ENCODE results near the gene PPFIA4. TPM values are rescaled to one million over a fixed set of nuclear protein-coding genes. Genes with fewer than 3 reads are reported as not detected.

PPFIA4 gene
- total and polyA plus RNA-seq, 4 donors, result 0.30 to 5.1 (median 0.95) TPM

GRCh38 chr1:202987922-202988583 is 38.2 kb upstream of the PPFIA4 start:
- no peak for ATAC-seq (ENCODE audit: insufficient read depth, low FRiP score)

GRCh38 chr1:202989879-202990278 is 36.4 kb upstream of the PPFIA4 start:
- no peaks in the 10 kb centered on the region for H3K4me1 ChIP-seq (ENCODE audit: control insufficient read depth in 5 of 5, insufficient read depth in 5 of 5, low read length in 5 of 5)
- no peak for DNase-seq
- peaks cover 0 to 17% (median 4%) of the 10 kb centered on the region in 3 donors for H3K27me3 ChIP-seq (ENCODE audit: control insufficient read depth in 3 of 3, insufficient read depth in 3 of 3, low read length in 2 of 3)
- no peak for ATAC-seq (ENCODE audit: insufficient read depth, low FRiP score)
- no peak overlapping the region for H3K27ac ChIP-seq (ENCODE audit: low read depth in 1 of 2, low read length in 1 of 2)
- no peak overlapping the region for H3K9ac ChIP-seq (ENCODE audit: insufficient read depth in 1 of 2, low read length in 2 of 2)
- H3K4me3 ChIP-seq, result no peak overlapping the region
- no peaks in the 10 kb centered on the region for H3K9me3 ChIP-seq (ENCODE audit: control insufficient read depth in 4 of 4, insufficient read depth in 3 of 4, low read length in 3 of 4)
- no peak for TF ChIP-seq CTCF (IDR thresholded peaks at IDR 0.05; ENCODE audit: control extremely low read depth, extremely low read depth)
- no peaks in the 10 kb centered on the region for H3K36me3 ChIP-seq (ENCODE audit: control insufficient read depth in 4 of 4, insufficient read depth in 4 of 4, low read length in 4 of 4)
- WGBS, 2 donors, result 82 to 86% methylated on average over 2 of the region's 2 CpGs

More at GRCh38 chr1:202987922-202988583, 38.2 kb upstream of the PPFIA4 start:
- no peak for DNase-seq
- Histone ChIP-seq H3K4me3 (no peak overlapping the region), H3K27ac (ENCODE audit: low read depth in 1 of 2, low read length in 1 of 2) (no peak overlapping the region), H3K36me3 (ENCODE audit: control insufficient read depth in 4 of 4, insufficient read depth in 4 of 4, low read length in 4 of 4) (no peaks in the 10 kb centered on the region), H3K9ac (ENCODE audit: insufficient read depth in 1 of 2, low read length in 2 of 2) (no peak overlapping the region), H3K4me1 (ENCODE audit: control insufficient read depth in 5 of 5, insufficient read depth in 5 of 5, low read length in 5 of 5) (no peaks in the 10 kb centered on the region), H3K9me3 (ENCODE audit: control insufficient read depth in 4 of 4, insufficient read depth in 3 of 4, low read length in 3 of 4) (no peaks in the 10 kb centered on the region), H3K27me3 (ENCODE audit: control insufficient read depth in 3 of 3, insufficient read depth in 3 of 3, low read length in 2 of 3) (peaks cover 0 to 15% (median 4%) of the 10 kb centered on the region in 3 donors)
- WGBS, 2 donors, result 66 to 71% methylated on average over 5 of the region's 5 CpGs
- no peak for TF ChIP-seq CTCF (IDR thresholded peaks at IDR 0.05; ENCODE audit: control extremely low read depth, extremely low read depth)

- DNase-seq, result no peak
- no peaks in the 10 kb centered on the region for H3K9me3 ChIP-seq (ENCODE audit: control insufficient read depth in 4 of 4, insufficient read depth in 3 of 4, low read length in 3 of 4)
- no peak for ATAC-seq (ENCODE audit: insufficient read depth, low FRiP score)
Observed at GRCh38 chr1:202991112-202991511, 35.2 kb upstream of the PPFIA4 start.

More at GRCh38 chr1:202991112-202991511, 35.2 kb upstream of the PPFIA4 start:
- Histone ChIP-seq H3K9ac (ENCODE audit: insufficient read depth in 1 of 2, low read length in 2 of 2) (no peak overlapping the region), H3K36me3 (ENCODE audit: control insufficient read depth in 4 of 4, insufficient read depth in 4 of 4, low read length in 4 of 4) (no peaks in the 10 kb centered on the region), H3K4me1 (ENCODE audit: control insufficient read depth in 5 of 5, insufficient read depth in 5 of 5, low read length in 5 of 5) (no peaks in the 10 kb centered on the region), H3K27me3 (ENCODE audit: control insufficient read depth in 3 of 3, insufficient read depth in 3 of 3, low read length in 2 of 3) (peaks cover 0 to 19% (median 4%) of the 10 kb centered on the region in 3 donors), H3K4me3 (no peak overlapping the region), H3K27ac (ENCODE audit: low read depth in 1 of 2, low read length in 1 of 2) (no peak overlapping the region)
- TF ChIP-seq CTCF (IDR thresholded peaks at IDR 0.05; ENCODE audit: control extremely low read depth, extremely low read depth), result no peak
